GM23338 (cell line): Measurements from ENCODE around the gene PEAR1. TPM values are rescaled to one million over a fixed set of nuclear protein-coding genes. Genes with fewer than 3 reads are reported as not detected.

ENCODE experiments used
- ATAC-seq: fragments of 200-7000 bp; cut with Tn5 transposase; 3 replicates; pipeline ENCODE4 v1.9.1; 2020
- DNase-seq: peaks from one replicate; pipeline ENCODE4 v3.0.0-alpha.2; 2015; ENCODE audit warnings: low spot score
- H2AFZ ChIP-seq: fragments of 200-600 bp; sonication (generic); 2 replicates; pipeline ENCODE4 v1.8.0; 2016; ENCODE audit warnings: antibody characterized with exemption, mild to moderate bottlenecking, moderate library complexity
- H3F3A ChIP-seq: fragments of 200-600 bp; sonication (generic); replicated peaks from 2 replicates; pipeline ENCODE4 v1.8.0; 2017; ENCODE audit warnings: antibody characterized with exemption, mixed run types, low read depth
- H3K27ac ChIP-seq: fragments of 200-600 bp; sonication (generic); 2 replicates; pipeline ENCODE4 v1.6.1; 2016; ENCODE audit warnings: low read depth
- H3K27me3 ChIP-seq: fragments of 200-600 bp; sonication (generic); 2 replicates; pipeline ENCODE4 v1.8.0; 2016; ENCODE audit warnings: mild to moderate bottlenecking, mixed run types, moderate library complexity; ENCODE audit not compliant: insufficient read depth
- H3K36me3 ChIP-seq: fragments of 200-600 bp; sonication (generic); 2 replicates; pipeline ENCODE4 v1.8.0; 2016; ENCODE audit warnings: mild to moderate bottlenecking; ENCODE audit not compliant: insufficient read depth
- H3K4me1 ChIP-seq: fragments of 200-600 bp; sonication (generic); 2 replicates; pipeline ENCODE4 v1.8.0; 2016; ENCODE audit warnings: mild to moderate bottlenecking, moderate library complexity; ENCODE audit not compliant: insufficient read depth
- H3K4me2 ChIP-seq: fragments of 200-600 bp; sonication (generic); 2 replicates; pipeline ENCODE4 v1.7.1; 2017; ENCODE audit warnings: mixed run types
- H3K4me3 ChIP-seq: fragments of 200-600 bp; sonication (generic); 2 replicates; pipeline ENCODE4 v1.6.1; 2016; ENCODE audit warnings: mixed run types
- H3K79me2 ChIP-seq: fragments of 200-600 bp; sonication (generic); replicated peaks from 2 replicates; pipeline ENCODE4 v1.8.0; 2017; ENCODE audit warnings: mild to moderate bottlenecking; ENCODE audit not compliant: insufficient read depth
- H3K9me2 ChIP-seq: fragments of 200-600 bp; sonication (generic); 2 replicates; pipeline ENCODE4 v1.8.0; 2017; ENCODE audit not compliant: insufficient read depth
- H4K20me1 ChIP-seq: fragments of 200-600 bp; sonication (generic); replicated peaks from 2 replicates; pipeline ENCODE4 v1.8.0; 2017; ENCODE audit warnings: mild to moderate bottlenecking; ENCODE audit not compliant: insufficient read depth
- H3K27ac Mint-ChIP-seq: 2 replicates; pipeline ENCODE4 v1.8.0; 2020; ENCODE audit warnings: inconsistent platforms, mild to moderate bottlenecking, moderate library complexity, mixed read lengths
- H3K27me3 Mint-ChIP-seq: 3 replicates; pipeline ENCODE4 v1.8.0; 2022; ENCODE audit warnings: low read depth, mild to moderate bottlenecking, moderate library complexity, mixed read lengths, inconsistent platforms; ENCODE audit not compliant: insufficient read depth, poor library complexity
- H3K36me3 Mint-ChIP-seq: 3 replicates; pipeline ENCODE4 v1.8.0; 2021; ENCODE audit warnings: low read depth, mild to moderate bottlenecking, inconsistent platforms, moderate library complexity, mixed read lengths
- H3K4me1 Mint-ChIP-seq: 3 replicates; pipeline ENCODE4 v1.8.0; 2020; ENCODE audit warnings: mild to moderate bottlenecking, inconsistent platforms, mixed read lengths
- H3K4me3 Mint-ChIP-seq: 3 replicates; pipeline ENCODE4 v1.8.0; 2021; ENCODE audit warnings: moderate library complexity, mild to moderate bottlenecking, inconsistent platforms, mixed read lengths
- H3K9me3 Mint-ChIP-seq: 3 replicates; pipeline ENCODE4 v1.8.0; 2020; ENCODE audit warnings: moderate library complexity, mild to moderate bottlenecking, inconsistent platforms, mixed read lengths
- CREB1 ChIP-seq: fragments of 250-450 bp; sonication (Bioruptor Pico); IDR thresholded peaks from 2 replicates; pipeline ENCODE4 v1.5.0; 2020; ENCODE audit warnings: low read depth, mild to moderate bottlenecking, moderate library complexity
- EZH2 ChIP-seq: fragments of 200-600 bp; sonication (generic); IDR thresholded peaks from one replicate; pipeline ENCODE4 v1.8.0; 2017; ENCODE audit warnings: antibody characterized with exemption, mild to moderate bottlenecking, low read depth; ENCODE audit not compliant: unreplicated experiment
- EZH2phosphoT487 ChIP-seq: fragments of 200-600 bp; sonication (generic); IDR thresholded peaks from one replicate; pipeline ENCODE4 v1.8.1; 2018; ENCODE audit warnings: antibody characterized with exemption; ENCODE audit not compliant: unreplicated experiment
- NANOG ChIP-seq: IDR thresholded peaks from 2 replicates; pipeline ENCODE4 v1.6.1; 2016; ENCODE audit warnings: antibody characterized with exemption, borderline replicate concordance
- POLR2AphosphoS5 ChIP-seq: IDR thresholded peaks from 2 replicates; pipeline ENCODE4 v1.6.1; 2016; ENCODE audit warnings: antibody characterized with exemption, low read depth
- STAT1 ChIP-seq: IDR thresholded peaks from one replicate; pipeline ENCODE4 v1.6.1; 2016; ENCODE audit warnings: antibody characterized with exemption; ENCODE audit not compliant: unreplicated experiment
- ZNF114 ChIP-seq: fragments of 250-450 bp; sonication (Bioruptor Pico); IDR thresholded peaks from 2 replicates; pipeline ENCODE4 v1.5.0; 2020; ENCODE audit warnings: mild to moderate bottlenecking, moderate library complexity
- ZNF331 ChIP-seq: fragments of 250-450 bp; sonication (Bioruptor Pico); IDR thresholded peaks from 2 replicates; pipeline ENCODE4 v1.5.0; 2020; ENCODE audit warnings: low read depth, mild to moderate bottlenecking, moderate library complexity
- polyA plus RNA-seq: library from polyadenylated mRNA; unstranded; fragments of >200 nt; fragmentation: Nextera tagmentation; extraction: Ambion mirVana; gene quantifications from 2 replicates; pipeline ENCODE4 v1.2.1, GENCODE V29; 2016
- total RNA-seq: library from RNA; depleted of rRNA; stranded (reverse); fragments of >200 nt; shearing (Covaris generic); gene quantifications from 2 replicates; pipeline ENCODE4 v1.2.3, GENCODE V29; 2014
- TF ChIP-seq, protein P1 (sequence below): IDR thresholded peaks from one replicate; pipeline ENCODE4 v1.6.1; 2018; ENCODE audit warnings: antibody characterized with exemption; ENCODE audit not compliant: unreplicated experiment

Gene PEAR1
- total and polyA plus RNA-seq, 2 experiments from 2014 or later: 0.28 to 0.47 TPM

DNA sequence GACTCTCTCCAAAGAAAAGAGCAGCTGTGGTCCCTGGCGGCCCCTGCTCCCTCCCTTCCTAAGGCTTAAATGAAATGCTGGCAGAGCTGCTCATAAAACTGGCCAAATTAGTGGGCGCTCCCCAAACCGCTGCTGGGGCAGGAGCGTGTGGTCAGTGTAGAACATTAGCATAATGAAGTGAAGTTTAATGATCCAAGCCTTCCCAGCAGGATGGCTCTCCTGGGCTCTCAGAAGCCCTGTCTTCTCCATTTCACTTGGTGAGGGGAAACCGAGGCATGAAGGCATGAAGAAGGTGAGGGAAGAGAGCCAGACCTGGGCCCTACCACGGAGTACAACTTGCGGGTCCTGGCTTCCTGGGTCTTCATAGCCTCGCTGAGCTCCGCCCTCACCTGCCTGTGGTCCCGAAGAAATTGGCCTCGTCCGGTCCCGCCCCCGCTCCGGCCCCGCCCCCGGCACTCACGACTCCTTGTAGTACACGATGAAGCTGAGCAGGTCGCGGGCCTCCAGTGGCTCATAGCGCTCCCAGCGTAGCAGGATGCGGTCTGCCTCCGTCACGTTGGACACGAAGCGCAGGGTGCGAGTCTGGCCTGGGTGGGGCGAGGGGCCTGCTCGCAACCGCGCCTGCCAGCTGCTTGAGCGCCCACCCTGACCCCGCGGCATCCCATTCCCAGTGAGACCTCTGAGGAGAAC lies 44.9 kb upstream of the PEAR1 start:
- peak overlapping the region; percentile 96 for H2AFZ ChIP-seq
- H4K20me1 ChIP-seq: no peaks in the 10 kb centered on the region; the same call in 1 of the 2 replicates
- H3K79me2 ChIP-seq: no peaks in the 10 kb centered on the region
- no peaks in the 10 kb centered on the region for H3K9me2 ChIP-seq
- no peak overlapping the region for H3K27ac ChIP-seq
- peak overlapping the region; percentile 81 for H3K4me2 ChIP-seq
- H3K36me3 ChIP-seq: no peaks in the 10 kb centered on the region
- H3K27ac Mint-ChIP-seq: no peak overlapping the region
- H3K4me1 Mint-ChIP-seq: peaks cover 16% of the 10 kb centered on the region
- H3K36me3 Mint-ChIP-seq: no peaks in the 10 kb centered on the region
- peaks cover 99% of the 10 kb centered on the region for H3K27me3 ChIP-seq
- peak; percentile 85 for DNase-seq
- H3K27me3 Mint-ChIP-seq: peaks cover 82% of the 10 kb centered on the region
- H3K4me3 Mint-ChIP-seq: peak overlapping the region; percentile 66
- peak; percentile 70 for ATAC-seq
- H3K4me1 ChIP-seq: peaks cover 12% of the 10 kb centered on the region
- H3F3A ChIP-seq: no peaks in the 10 kb centered on the region
- TF ChIP-seq NANOG (no peak), EZH2 (peak; percentile 78), CREB1 (CRISPR knock-in tag) (no peak), ZNF114 (CRISPR knock-in tag) (no peak), STAT1 (no peak), EZH2phosphoT487 (peak; percentile 37), POLR2AphosphoS5 (no peak)
- no peaks in the 10 kb centered on the region for H3K9me3 Mint-ChIP-seq
- H3K4me3 ChIP-seq: peak overlapping the region; percentile 63

DNA sequence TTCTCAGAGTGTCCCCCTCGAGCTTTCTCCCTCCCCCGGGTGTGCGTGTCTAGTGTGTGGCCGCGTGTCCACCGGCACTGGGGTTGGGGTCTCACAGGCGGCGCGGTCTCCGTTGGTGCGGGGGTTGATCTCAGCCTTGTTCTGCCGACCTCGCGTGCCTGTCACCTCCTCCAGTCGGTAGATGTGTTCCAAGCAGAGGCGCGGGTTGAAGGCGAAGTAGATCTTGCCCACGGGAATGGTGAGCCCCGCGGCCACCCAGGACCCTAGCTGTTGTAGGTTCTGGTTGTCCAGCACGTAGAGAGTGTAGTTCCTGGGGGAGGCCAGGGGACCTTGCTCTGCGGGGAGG lies 44.4 kb upstream of the PEAR1 start:
- no peak for DNase-seq
- peak overlapping the region; percentile 81 for H3K4me2 ChIP-seq
- no peaks in the 10 kb centered on the region for H3F3A ChIP-seq
- no peak overlapping the region for H3K27ac ChIP-seq
- Mint-ChIP-seq H3K36me3 (no peaks in the 10 kb centered on the region), H3K27ac (no peak overlapping the region), H3K27me3 (peaks cover 77% of the 10 kb centered on the region), H3K4me1 (peaks cover 13% of the 10 kb centered on the region), H3K4me3 (peak overlapping the region; percentile 66), H3K9me3 (no peaks in the 10 kb centered on the region)
- no peaks in the 10 kb centered on the region for H3K79me2 ChIP-seq
- peaks cover 12% of the 10 kb centered on the region for H3K4me1 ChIP-seq
- TF ChIP-seq NANOG (no peak), EZH2 (peak; percentile 69), ZNF331 (CRISPR knock-in tag) (no peak), EZH2phosphoT487 (no peak), ZNF114 (CRISPR knock-in tag) (no peak)
- H3K4me3 ChIP-seq: peak overlapping the region; percentile 63
- peak overlapping the region; percentile 96 for H2AFZ ChIP-seq
- peaks cover 98% of the 10 kb centered on the region for H3K27me3 ChIP-seq
- peak; percentile 9 for ATAC-seq
- no peaks in the 10 kb centered on the region; the same call in 1 of the 2 replicates for H4K20me1 ChIP-seq
- H3K9me2 ChIP-seq: no peaks in the 10 kb centered on the region
- H3K36me3 ChIP-seq: no peaks in the 10 kb centered on the region

DNA sequence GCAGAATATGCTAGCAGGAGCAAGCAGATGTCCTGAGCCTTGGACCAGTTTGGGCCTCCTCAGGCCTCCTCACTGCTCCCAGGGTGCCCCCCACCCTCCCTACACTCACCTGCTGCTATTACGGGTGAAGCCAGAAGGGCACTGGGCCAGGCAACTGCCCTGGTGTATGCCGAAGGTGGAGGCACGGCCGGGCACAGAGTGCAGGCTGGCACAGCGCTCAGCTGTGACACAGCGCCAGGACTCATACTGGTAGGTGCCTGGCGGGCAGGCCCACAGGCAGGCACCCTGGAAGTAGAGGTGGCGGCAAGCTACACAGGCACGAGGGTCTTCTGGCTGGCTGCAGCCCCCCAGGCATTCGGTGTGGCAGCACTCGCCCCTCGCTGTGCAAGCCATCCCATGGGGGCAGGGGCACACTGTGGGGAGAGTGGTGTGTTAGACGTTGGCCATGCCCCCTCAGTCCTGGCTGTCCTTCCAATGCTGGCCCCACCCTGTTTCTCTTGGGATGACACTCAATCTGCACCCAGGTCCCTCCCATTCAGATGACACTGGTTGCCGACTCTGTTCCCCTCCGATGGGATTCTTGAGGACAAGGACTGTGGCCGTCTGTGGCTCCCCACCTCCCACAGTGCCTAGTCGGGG lies 41.6 kb upstream of the PEAR1 start:
- H3K27me3 ChIP-seq: peaks cover 97% of the 10 kb centered on the region
- no peak overlapping the region for H3K27ac Mint-ChIP-seq
- ATAC-seq: no peak
- TF ChIP-seq EZH2 (no peak), POLR2AphosphoS5 (no peak), ZNF114 (CRISPR knock-in tag) (no peak), STAT1 (no peak), CREB1 (CRISPR knock-in tag) (no peak), NANOG (no peak)
- TF ChIP-seq, protein P1, sequence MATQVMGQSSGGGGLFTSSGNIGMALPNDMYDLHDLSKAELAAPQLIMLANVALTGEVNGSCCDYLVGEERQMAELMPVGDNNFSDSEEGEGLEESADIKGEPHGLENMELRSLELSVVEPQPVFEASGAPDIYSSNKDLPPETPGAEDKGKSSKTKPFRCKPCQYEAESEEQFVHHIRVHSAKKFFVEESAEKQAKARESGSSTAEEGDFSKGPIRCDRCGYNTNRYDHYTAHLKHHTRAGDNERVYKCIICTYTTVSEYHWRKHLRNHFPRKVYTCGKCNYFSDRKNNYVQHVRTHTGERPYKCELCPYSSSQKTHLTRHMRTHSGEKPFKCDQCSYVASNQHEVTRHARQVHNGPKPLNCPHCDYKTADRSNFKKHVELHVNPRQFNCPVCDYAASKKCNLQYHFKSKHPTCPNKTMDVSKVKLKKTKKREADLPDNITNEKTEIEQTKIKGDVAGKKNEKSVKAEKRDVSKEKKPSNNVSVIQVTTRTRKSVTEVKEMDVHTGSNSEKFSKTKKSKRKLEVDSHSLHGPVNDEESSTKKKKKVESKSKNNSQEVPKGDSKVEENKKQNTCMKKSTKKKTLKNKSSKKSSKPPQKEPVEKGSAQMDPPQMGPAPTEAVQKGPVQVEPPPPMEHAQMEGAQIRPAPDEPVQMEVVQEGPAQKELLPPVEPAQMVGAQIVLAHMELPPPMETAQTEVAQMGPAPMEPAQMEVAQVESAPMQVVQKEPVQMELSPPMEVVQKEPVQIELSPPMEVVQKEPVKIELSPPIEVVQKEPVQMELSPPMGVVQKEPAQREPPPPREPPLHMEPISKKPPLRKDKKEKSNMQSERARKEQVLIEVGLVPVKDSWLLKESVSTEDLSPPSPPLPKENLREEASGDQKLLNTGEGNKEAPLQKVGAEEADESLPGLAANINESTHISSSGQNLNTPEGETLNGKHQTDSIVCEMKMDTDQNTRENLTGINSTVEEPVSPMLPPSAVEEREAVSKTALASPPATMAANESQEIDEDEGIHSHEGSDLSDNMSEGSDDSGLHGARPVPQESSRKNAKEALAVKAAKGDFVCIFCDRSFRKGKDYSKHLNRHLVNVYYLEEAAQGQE: no peak

More for the DNA sequence above, 41.6 kb upstream of the PEAR1 start:
- Mint-ChIP-seq H3K4me3 (no peak overlapping the region), H3K4me1 (peaks cover 12% of the 10 kb centered on the region), H3K27me3 (peaks cover 52% of the 10 kb centered on the region), H3K9me3 (no peaks in the 10 kb centered on the region; the same call in 2 of the 3 replicates), H3K36me3 (no peaks in the 10 kb centered on the region)
- Histone ChIP-seq H3K9me2 (no peaks in the 10 kb centered on the region), H3K4me2 (no peak overlapping the region), H2AFZ (no peak overlapping the region), H3K4me1 (peaks cover 8% of the 10 kb centered on the region), H3K27ac (no peak overlapping the region), H3F3A (no peaks in the 10 kb centered on the region), H3K4me3 (no peak overlapping the region), H4K20me1 (no peaks in the 10 kb centered on the region), H3K79me2 (no peaks in the 10 kb centered on the region), H3K36me3 (no peaks in the 10 kb centered on the region)
- no peak for DNase-seq
